Hypothalamus (tissue), 51 donors: Measurements from ENCODE around the gene MAML2.
"Not testable (repeated sequence)": the region's sequence is repeated elsewhere in the genome, so short reads cannot be mapped to it uniquely, and the experiment has no call there.

Experiments
- DNase-seq, 51 donors: peaks; one replicate each; lab custom pipeline; 2025; lab: John Stamatoyannopoulos, UW

MAML2 gene

GRCh38 chr11:96275801-96276594, 67.0 kb downstream of the MAML2 start:
- no peak for DNase-seq

GRCh38 chr11:96273507-96273906, 69.5 kb downstream of the MAML2 start:
- no peak for DNase-seq

- no peak for DNase-seq
Observed at GRCh38 chr11:96272529-96273222, 70.3 kb downstream of the MAML2 start.

GRCh38 chr11:96271777-96272176, 71.2 kb downstream of the MAML2 start:
- no peak for DNase-seq

GRCh38 chr11:96271352-96271751, 71.6 kb downstream of the MAML2 start:
- not testable (repeated sequence) for DNase-seq

- not testable (repeated sequence) for DNase-seq
Observed at GRCh38 chr11:96268527-96268926, 74.5 kb downstream of the MAML2 start.

- DNase-seq, result no peak
Observed at GRCh38 chr11:96267496-96268032, 75.4 kb downstream of the MAML2 start.

- DNase-seq, result no peak
Observed at GRCh38 chr11:96267001-96267495, 75.9 kb downstream of the MAML2 start.

GRCh38 chr11:96265972-96266371, 77.0 kb downstream of the MAML2 start:
- DNase-seq, result no peak

GRCh38 chr11:96265220-96265737, 77.7 kb downstream of the MAML2 start:
- DNase-seq, result peak in 1 of 51 donors; percentile 1

GRCh38 chr11:96264364-96264763, 78.6 kb downstream of the MAML2 start:
- DNase-seq, result no peak

GRCh38 chr11:96263238-96263763, 79.7 kb downstream of the MAML2 start:
- DNase-seq, result no peak

GRCh38 chr11:96260532-96260931, 82.5 kb downstream of the MAML2 start:
- DNase-seq, result no peak

- no peak for DNase-seq
Observed at GRCh38 chr11:96260067-96260511, 82.9 kb downstream of the MAML2 start.

- DNase-seq, result no peak
Observed at GRCh38 chr11:96259134-96259830, 83.7 kb downstream of the MAML2 start.

- DNase-seq, result no peak
Observed at GRCh38 chr11:96257972-96258934, 84.7 kb downstream of the MAML2 start.

- DNase-seq, result no peak
Observed at GRCh38 chr11:96257036-96257435, 86.0 kb downstream of the MAML2 start.

GRCh38 chr11:96256215-96257011, 86.6 kb downstream of the MAML2 start:
- DNase-seq, result no peak
